ENCODE results near the gene SPIRE2.

The SPIRE2 gene

DNA sequence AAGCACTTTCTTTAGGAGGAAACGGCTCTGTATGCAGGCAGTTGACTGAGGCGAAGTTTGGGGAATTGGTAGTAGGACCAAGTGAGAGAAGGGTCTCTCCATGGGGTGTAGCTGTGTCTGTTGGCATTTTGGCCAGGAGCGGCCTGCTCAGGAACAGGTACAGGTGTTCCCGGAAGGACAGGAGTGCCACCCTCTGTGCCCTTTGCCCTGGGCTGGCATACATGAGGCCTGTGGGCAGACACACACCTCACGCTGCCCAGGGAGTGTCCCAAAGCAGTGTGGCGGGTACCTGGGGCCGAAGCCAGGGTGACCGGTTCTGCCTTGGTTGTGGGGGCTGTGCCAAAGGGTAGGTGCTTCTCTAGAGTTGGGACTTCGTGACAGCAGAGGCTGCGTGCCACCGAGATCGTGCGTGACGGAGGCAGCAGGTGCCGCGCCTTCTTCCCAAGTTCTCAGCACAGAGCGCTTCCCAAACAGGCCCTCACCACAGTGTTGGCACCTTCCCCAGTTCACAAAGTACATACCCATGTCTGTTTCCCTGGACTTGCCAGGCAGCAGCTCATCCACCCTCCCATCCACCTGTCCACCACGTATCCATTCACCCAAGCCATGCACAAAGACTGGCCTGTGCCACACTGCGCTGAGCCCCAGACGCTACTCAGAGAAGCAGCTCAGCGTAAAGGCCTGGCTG is 25.2 kb downstream of the SPIRE2 start:
- no peak for DNase-seq (ENCODE audit: low read depth)
- TF ChIP-seq, protein P1, sequence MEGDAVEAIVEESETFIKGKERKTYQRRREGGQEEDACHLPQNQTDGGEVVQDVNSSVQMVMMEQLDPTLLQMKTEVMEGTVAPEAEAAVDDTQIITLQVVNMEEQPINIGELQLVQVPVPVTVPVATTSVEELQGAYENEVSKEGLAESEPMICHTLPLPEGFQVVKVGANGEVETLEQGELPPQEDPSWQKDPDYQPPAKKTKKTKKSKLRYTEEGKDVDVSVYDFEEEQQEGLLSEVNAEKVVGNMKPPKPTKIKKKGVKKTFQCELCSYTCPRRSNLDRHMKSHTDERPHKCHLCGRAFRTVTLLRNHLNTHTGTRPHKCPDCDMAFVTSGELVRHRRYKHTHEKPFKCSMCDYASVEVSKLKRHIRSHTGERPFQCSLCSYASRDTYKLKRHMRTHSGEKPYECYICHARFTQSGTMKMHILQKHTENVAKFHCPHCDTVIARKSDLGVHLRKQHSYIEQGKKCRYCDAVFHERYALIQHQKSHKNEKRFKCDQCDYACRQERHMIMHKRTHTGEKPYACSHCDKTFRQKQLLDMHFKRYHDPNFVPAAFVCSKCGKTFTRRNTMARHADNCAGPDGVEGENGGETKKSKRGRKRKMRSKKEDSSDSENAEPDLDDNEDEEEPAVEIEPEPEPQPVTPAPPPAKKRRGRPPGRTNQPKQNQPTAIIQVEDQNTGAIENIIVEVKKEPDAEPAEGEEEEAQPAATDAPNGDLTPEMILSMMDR (IDR thresholded peaks at IDR 0.05; ENCODE audit: insufficient read depth, low read depth, low read length, missing control alignments) = no peak
- no peak overlapping the region for H3K4me3 ChIP-seq (ENCODE audit: low read depth, low read length)

DNA sequence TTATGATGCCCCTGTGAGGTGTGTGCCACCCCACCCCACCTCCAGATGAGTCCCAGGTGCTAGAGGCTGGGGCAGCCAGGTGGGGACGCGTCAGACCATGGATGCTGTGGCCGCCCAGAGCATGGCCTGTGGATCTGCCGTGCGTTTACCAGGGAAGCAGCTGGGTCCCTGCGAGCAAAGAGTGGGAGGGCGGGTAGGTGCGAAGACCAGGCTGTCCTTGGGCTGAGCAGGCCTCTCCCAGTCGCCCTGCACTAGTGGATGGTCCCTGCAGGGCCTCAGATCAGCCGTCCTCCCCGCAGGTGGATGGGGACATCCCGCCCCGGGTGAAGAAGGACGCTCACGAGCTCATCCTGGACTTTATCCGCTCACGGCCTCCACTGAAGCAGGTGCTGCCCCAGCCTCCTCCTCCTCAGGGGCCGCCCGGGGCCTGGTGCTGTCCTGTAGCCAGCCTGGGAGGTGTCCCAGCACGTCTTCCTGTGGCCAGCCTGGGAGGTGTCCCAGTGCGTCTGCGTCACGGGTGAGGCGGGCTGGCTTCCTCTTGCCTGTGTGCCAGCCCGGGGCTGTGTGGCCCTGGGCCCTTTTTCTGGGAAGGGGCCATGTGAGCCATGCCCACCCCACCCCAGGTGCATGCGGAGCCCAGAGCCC is 27.1 kb downstream of the SPIRE2 start:
- no peak overlapping the region for H3K4me3 ChIP-seq (ENCODE audit: low read depth, low read length)
- DNase-seq (ENCODE audit: low read depth) = no peak
- TF ChIP-seq, protein P1 (IDR thresholded peaks at IDR 0.05; ENCODE audit: insufficient read depth, low read depth, low read length, missing control alignments) = no peak

DNA sequence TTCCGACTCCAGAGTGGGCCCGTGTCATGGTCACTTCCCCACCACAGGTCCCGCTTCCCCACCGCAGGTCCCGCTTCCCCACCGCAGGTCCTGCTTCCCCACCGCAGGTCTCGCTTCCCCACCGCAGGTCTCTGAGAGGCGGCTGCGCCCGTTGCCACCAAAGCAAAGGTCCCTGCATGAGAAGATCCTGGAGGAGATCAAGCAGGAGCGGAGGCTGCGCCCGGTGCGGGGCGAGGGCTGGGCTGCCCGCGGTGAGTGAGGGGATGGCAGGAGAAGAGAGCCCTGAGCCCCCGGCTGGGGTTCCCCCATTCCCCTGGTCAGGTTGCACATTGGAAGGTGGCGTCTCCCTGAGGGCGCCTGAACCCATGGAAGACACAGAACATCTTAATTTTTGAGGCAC is 27.7 kb downstream of the SPIRE2 start:
- TF ChIP-seq, protein P1 (IDR thresholded peaks at IDR 0.05; ENCODE audit: insufficient read depth, low read depth, low read length, missing control alignments) = no peak
- no peak overlapping the region for H3K4me3 ChIP-seq (ENCODE audit: low read depth, low read length)
- no peak for DNase-seq (ENCODE audit: low read depth)

DNA sequence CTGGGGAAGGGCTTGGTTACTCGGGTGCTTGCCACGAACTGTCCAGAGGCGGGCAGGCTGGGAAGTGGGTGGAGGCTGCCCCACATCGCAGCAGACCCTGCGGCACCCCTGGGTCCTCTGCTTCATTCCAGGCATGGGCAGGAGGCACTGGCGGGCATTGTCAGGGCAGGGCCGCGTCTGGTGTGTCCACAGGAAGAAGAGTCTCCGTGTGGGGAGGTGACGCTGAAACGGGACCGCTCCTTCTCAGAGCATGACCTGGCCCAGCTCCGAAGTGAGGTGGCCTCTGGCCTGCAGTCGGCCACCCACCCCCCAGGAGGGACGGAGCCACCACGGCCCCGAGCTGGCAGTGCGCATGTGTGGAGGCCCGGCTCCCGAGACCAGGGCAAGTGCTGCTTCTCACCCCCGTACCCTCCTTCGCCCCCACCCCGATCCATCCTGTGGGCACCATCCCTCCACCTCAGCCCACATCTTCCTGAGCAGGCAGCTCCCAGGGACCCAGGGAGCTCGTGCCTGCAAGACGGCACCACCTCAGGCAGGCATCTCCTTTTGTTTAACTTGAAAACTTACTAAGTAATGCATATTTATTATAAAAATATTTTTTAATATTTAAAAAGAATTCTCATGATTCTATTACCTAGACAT is 30.8 kb downstream of the SPIRE2 start:
- TF ChIP-seq, protein P1 (IDR thresholded peaks at IDR 0.05; ENCODE audit: insufficient read depth, low read depth, low read length, missing control alignments) = no peak
- DNase-seq (ENCODE audit: low read depth) = no peak
- no peak overlapping the region for H3K4me3 ChIP-seq (ENCODE audit: low read depth, low read length)

DNA sequence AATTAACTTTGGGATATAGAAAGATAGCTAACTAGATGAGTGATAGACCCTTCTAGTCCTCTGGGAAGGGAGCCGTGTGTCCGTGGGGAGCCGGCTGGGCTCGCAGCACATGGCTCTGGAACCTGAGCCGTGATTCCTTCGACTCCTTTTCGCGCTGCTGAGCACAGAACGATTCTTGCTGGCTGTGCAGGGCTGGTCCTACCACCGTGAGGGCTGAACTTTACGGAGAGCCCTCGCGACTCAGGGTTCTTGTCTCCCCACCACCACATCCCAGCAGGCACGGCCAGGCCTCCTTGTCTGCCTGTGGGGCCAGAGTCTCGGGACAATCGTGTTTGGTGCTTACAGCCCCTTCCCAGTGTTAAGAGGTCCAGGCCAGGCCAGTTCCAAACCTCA is 31.3 kb downstream of the SPIRE2 start:
- no peak for DNase-seq (ENCODE audit: low read depth)
- H3K4me3 ChIP-seq (ENCODE audit: low read depth, low read length) = no peak overlapping the region
- TF ChIP-seq, protein P1 (IDR thresholded peaks at IDR 0.05; ENCODE audit: insufficient read depth, low read depth, low read length, missing control alignments) = no peak

DNA sequence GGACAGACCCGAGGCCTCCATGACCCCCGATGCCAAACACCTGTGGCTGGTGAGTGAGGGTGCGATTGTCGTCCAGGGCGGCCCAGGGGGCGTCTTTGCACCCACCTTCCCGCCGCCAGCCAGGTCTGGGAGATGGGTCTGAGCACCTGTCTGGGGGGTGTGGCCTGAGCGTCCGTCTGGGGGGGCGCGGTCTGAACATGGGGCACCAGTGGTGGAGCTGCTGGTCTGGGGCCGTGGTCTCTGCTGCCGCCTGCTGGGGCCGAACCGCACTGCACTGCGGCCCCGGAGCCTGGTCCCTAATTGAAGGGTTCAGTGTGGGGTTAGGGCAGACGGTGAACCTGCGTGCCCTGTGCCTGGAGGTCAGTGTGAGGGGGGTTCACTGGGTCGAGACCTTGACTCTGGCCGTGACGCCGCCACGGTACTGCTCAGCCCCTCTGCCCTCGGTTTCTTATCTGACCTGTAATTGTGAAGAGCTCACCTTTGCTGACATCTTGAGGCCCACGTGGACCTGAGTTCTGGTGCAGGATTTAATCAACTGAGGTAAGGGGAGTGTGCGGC is 32.6 kb downstream of the SPIRE2 start:
- H3K4me3 ChIP-seq (ENCODE audit: low read depth, low read length) = no peak overlapping the region
- DNase-seq (ENCODE audit: low read depth) = peak; percentile 82
- TF ChIP-seq, protein P1 (IDR thresholded peaks at IDR 0.05; ENCODE audit: insufficient read depth, low read depth, low read length, missing control alignments) = peak; percentile 100
